DND-41 (cell line): ENCODE measurements around the gene NRXN3.

ENCODE experiments used
- ATAC-seq: fragments of 200-7000 bp; cut with Tn5 transposase; 3 replicates; pipeline ENCODE4 v1.9.1; 2021; ENCODE audit warnings: low read depth; ENCODE audit not compliant: insufficient read depth
- DNase-seq: peaks from one replicate; pipeline ENCODE4 v3.0.0-alpha.2; 2020
- H2AFZ ChIP-seq: 2 replicates; pipeline ENCODE4 v1.6.0; 2012; ENCODE audit warnings: low read depth, low read length
- H3K27ac ChIP-seq: 2 replicates; pipeline ENCODE4 v1.5.1; 2012; ENCODE audit warnings: low read length, inconsistent platforms
- H3K27me3 ChIP-seq: fragments of 200-600 bp; sonication (generic); 2 replicates; pipeline ENCODE4 v1.6.0; 2012; ENCODE audit warnings: low read length, mild to moderate bottlenecking, inconsistent platforms; ENCODE audit not compliant: insufficient read depth, poor library complexity
- H3K36me3 ChIP-seq: 2 replicates; pipeline ENCODE4 v1.5.1; 2012; ENCODE audit warnings: low read length, inconsistent platforms; ENCODE audit not compliant: insufficient read depth
- H3K4me1 ChIP-seq: 2 replicates; pipeline ENCODE4 v1.5.1; 2012; ENCODE audit warnings: mild to moderate bottlenecking, low read length; ENCODE audit not compliant: insufficient read depth
- H3K4me2 ChIP-seq: 2 replicates; pipeline ENCODE4 v1.6.0; 2012; ENCODE audit warnings: mild to moderate bottlenecking, moderate library complexity, low read length, inconsistent platforms; ENCODE audit not compliant: insufficient read depth
- H3K4me3 ChIP-seq, 2 experiments: fragments of 200-600 bp in 1 of 2; shearing (Covaris generic) in 1 of 2; 2 replicates each; pipeline ENCODE4 v1.5.1; 2012 to 2016; ENCODE audit warnings: inconsistent platforms in 2 of 2, low read length in 2 of 2, mild to moderate bottlenecking in 2 of 2, low read depth in 1 of 2, moderate library complexity in 1 of 2
- H3K79me2 ChIP-seq: 2 replicates; pipeline ENCODE4 v1.6.0; 2012; ENCODE audit warnings: low read length, inconsistent platforms; ENCODE audit not compliant: insufficient read depth
- H3K9ac ChIP-seq: 2 replicates; pipeline ENCODE4 v1.6.0; 2012; ENCODE audit warnings: low read depth, mild to moderate bottlenecking, inconsistent platforms, low read length, moderate library complexity
- H3K9me3 ChIP-seq: 2 replicates; pipeline ENCODE4 v1.5.1; 2012; ENCODE audit warnings: low read length, moderate library complexity, mild to moderate bottlenecking, inconsistent platforms; ENCODE audit not compliant: insufficient read depth, severe bottlenecking
- H4K20me1 ChIP-seq: 2 replicates; pipeline ENCODE4 v1.6.0; 2012; ENCODE audit warnings: low read length; ENCODE audit not compliant: insufficient read depth
- CTCF ChIP-seq: IDR thresholded peaks from 2 replicates; pipeline ENCODE4 v1.5.1; 2012; ENCODE audit warnings: borderline replicate concordance, low read length, moderate library complexity, mild to moderate bottlenecking; ENCODE audit not compliant: poor library complexity, severe bottlenecking; ENCODE audit errors: extremely low read depth
- EZH2 ChIP-seq: IDR thresholded peaks from 3 replicates; pipeline ENCODE4 v1.6.1; 2012; ENCODE audit warnings: borderline replicate concordance, low read depth, mild to moderate bottlenecking, moderate library complexity, low read length, inconsistent platforms; ENCODE audit not compliant: severe bottlenecking

Gene NRXN3

GRCh38 chr14:79278798-79279644 is 1108.8 kb downstream of the NRXN3 start:
- no peak overlapping the region for H3K27ac ChIP-seq
- no peaks in the 10 kb centered on the region for H3K9me3 ChIP-seq
- TF ChIP-seq EZH2: no peak
- no peak for TF ChIP-seq CTCF
- no peaks in the 10 kb centered on the region for H3K79me2 ChIP-seq
- H4K20me1 ChIP-seq: no peaks in the 10 kb centered on the region
- no peaks in the 10 kb centered on the region for H3K27me3 ChIP-seq
- no peak overlapping the region for H3K4me3 ChIP-seq
- H3K4me2 ChIP-seq: no peak overlapping the region
- no peak overlapping the region for H2AFZ ChIP-seq
- DNase-seq: no peak
- H3K36me3 ChIP-seq: no peaks in the 10 kb centered on the region
- H3K4me1 ChIP-seq: no peaks in the 10 kb centered on the region
- no peak overlapping the region for H3K9ac ChIP-seq
- no peak for ATAC-seq

- no peak overlapping the region for H3K4me2 ChIP-seq
- no peak for DNase-seq
- H3K27ac ChIP-seq: no peak overlapping the region
- H3K4me1 ChIP-seq: no peaks in the 10 kb centered on the region
- H3K9ac ChIP-seq: no peak overlapping the region
- no peaks in the 10 kb centered on the region for H3K79me2 ChIP-seq
- H2AFZ ChIP-seq: no peak overlapping the region
- TF ChIP-seq CTCF (no peak), EZH2 (no peak)
- H3K9me3 ChIP-seq: no peaks in the 10 kb centered on the region
- H4K20me1 ChIP-seq: no peaks in the 10 kb centered on the region
- no peaks in the 10 kb centered on the region for H3K36me3 ChIP-seq
- no peaks in the 10 kb centered on the region for H3K27me3 ChIP-seq
- no peak for ATAC-seq
- H3K4me3 ChIP-seq: no peak overlapping the region
Measured at GRCh38 chr14:79279645-79280597, 1109.7 kb downstream of the NRXN3 start.

- H3K4me3 ChIP-seq: no peak overlapping the region
- ATAC-seq (no peak), DNase-seq (no peak)
- H3K4me2 ChIP-seq: no peak overlapping the region
- TF ChIP-seq CTCF (no peak), EZH2 (no peak)
- no peak overlapping the region for H3K27ac ChIP-seq
- no peaks in the 10 kb centered on the region for H4K20me1 ChIP-seq
- H3K9me3 ChIP-seq: no peaks in the 10 kb centered on the region
- no peaks in the 10 kb centered on the region for H3K36me3 ChIP-seq
- no peaks in the 10 kb centered on the region for H3K4me1 ChIP-seq
- no peaks in the 10 kb centered on the region for H3K27me3 ChIP-seq
- no peak overlapping the region for H2AFZ ChIP-seq
- H3K9ac ChIP-seq: no peak overlapping the region
- H3K79me2 ChIP-seq: no peaks in the 10 kb centered on the region
Measured at GRCh38 chr14:79281244-79282152, 1111.3 kb downstream of the NRXN3 start.
